RWPE1 (cell line): Measurements from ENCODE around the gene FLAD1.

Experiments used
- CTCF ChIA-PET: fragments of 350-600 bp; sonication (Branson Sonifier 250); formaldehyde crosslinking; extraction: SDS; loops from one replicate; lab custom pipeline; 2021; lab: Yijun Ruan, JAX
- POLR2A ChIA-PET: fragments of 400-600 bp; formaldehyde crosslinking; extraction: SDS; loops from one replicate; lab custom pipeline; 2020; ENCODE audit warnings: antibody characterized with exemption; ENCODE audit not compliant: low non-redundant PET; lab: Yijun Ruan, JAX
- DNase-seq: peaks from one replicate; pipeline ENCODE4 v3.0.0; 2012; ENCODE audit warnings: low spot score
- H3K27ac ChIP-seq: fragments of 450-650 bp; 2 replicates; pipeline ENCODE4 v1.5.1; 2017
- CTCF ChIP-seq: fragments of 450-650 bp; conservative IDR thresholded peaks from 2 replicates; pipeline ENCODE4 v1.5.1; 2017; ENCODE audit warnings: low read depth, mild to moderate bottlenecking

FLAD1 gene

GRCh38 chr1:154937988-154938386 is 45.2 kb upstream of the FLAD1 start:
- H3K27ac ChIP-seq, result peak overlapping the region; percentile 98
- ChIA-PET CTCF (no interaction called here), POLR2A (interaction anchor here (0.6 kb wide), 1 partner anchor 332 kb away, joined by 3 read pairs; no protein-coding TSS in a partner anchor)
- no peak for TF ChIP-seq CTCF
- DNase-seq, result no peak

DNA sequence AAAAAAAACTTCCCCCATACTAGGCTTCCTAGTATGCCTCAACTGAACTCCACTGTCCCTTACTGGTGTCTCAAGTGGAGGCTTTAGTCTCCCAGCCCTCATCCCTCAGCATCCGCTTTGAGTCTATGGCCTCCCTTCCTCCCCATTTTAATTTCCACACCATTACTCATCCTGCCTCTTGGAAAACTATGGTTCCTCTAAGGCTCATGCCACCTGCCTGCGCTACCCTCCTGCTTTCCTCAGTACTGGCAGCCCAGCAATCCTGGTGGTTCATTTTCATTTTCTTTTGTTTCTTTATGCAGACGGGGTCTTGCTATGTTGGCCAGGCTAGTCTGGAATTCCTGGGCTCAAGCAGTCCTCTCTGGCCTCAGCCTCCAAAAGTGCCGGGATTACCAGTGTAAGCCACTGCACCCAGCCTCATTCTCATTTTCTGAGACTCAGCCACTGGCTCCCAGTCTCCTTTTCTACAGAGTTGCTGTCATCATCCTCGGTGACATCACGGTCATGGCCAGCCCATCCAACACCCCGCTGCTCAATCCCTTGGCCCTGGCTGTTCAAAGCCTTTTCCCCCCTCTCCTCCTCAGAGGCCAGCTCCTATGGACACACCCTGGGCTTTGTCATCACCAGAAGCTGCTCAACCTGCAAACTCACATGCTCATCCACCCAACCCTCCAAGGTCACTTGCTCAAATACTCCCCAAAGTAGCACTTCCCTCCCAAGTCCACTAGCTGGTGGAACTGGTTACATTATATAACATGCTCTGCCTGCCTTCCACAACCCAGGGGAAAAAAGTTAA is 44.3 kb upstream of the FLAD1 start:
- no peak for TF ChIP-seq CTCF
- no peak for DNase-seq
- POLR2A ChIA-PET, result no interaction called here
- CTCF ChIA-PET, result interaction anchor here (0.5 to 1.2 kb wide), 4 partner anchors 60 to 1566 kb away, joined by 3 to 5 read pairs (median 3); no protein-coding TSS in a partner anchor
- H3K27ac ChIP-seq, result peak overlapping the region; percentile 98

DNA sequence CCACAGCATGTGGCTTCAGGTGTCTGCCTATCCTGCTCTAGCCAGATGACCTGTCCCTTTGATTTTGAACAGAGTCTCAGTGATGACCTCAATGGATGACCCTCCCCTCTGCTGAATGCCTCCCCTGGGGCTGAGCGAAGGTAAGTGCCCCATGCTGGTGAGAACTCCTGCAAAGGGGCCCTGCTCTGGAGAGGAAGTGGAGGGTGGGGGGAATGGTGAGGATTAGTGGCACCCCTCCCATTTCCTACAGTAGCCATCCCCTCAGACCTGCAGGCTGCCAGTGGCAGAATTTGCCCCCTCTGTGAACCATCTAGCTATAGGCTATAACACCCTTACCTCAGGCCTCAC is 43.0 kb upstream of the FLAD1 start:
- H3K27ac ChIP-seq, result peak overlapping the region; percentile 98; the same call in 1 of the 2 replicates
- no peak for DNase-seq
- POLR2A ChIA-PET, result no interaction called here
- CTCF ChIA-PET, result interaction anchor here (0.7 kb wide), 1 partner anchor 258 kb away, joined by 3 read pairs; no protein-coding TSS in a partner anchor
- TF ChIP-seq CTCF, result no peak

DNA sequence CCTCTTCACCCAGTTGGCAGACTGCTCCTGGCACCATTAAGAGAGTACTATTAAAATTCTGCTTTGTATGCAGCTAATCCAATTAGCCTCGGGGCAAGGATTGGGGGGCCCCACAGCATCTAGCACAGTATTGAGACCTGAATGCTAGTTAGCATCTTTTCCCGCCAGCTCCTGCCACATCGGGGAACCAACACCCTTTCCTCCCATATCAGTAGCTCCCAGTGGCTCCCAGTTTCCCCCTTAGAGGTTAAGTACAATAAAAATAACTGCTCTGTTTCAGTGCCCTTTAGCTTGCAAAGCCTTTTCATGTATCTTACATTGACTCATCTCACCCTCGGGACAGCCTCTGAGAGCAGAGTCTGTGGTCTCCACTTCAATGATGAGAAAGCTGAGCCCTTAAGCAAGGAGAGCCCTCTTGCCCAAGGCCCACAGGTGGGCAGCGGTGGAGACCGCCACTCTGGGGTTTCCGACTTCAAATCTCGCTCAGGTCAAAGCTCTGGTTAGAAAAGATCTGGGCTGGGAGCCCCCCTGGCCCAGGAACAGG is 42.4 kb upstream of the FLAD1 start:
- ChIA-PET POLR2A (no interaction called here), CTCF (no interaction called here)
- no peak for DNase-seq
- TF ChIP-seq CTCF, result no peak
- H3K27ac ChIP-seq, result peak overlapping the region; percentile 51

DNA sequence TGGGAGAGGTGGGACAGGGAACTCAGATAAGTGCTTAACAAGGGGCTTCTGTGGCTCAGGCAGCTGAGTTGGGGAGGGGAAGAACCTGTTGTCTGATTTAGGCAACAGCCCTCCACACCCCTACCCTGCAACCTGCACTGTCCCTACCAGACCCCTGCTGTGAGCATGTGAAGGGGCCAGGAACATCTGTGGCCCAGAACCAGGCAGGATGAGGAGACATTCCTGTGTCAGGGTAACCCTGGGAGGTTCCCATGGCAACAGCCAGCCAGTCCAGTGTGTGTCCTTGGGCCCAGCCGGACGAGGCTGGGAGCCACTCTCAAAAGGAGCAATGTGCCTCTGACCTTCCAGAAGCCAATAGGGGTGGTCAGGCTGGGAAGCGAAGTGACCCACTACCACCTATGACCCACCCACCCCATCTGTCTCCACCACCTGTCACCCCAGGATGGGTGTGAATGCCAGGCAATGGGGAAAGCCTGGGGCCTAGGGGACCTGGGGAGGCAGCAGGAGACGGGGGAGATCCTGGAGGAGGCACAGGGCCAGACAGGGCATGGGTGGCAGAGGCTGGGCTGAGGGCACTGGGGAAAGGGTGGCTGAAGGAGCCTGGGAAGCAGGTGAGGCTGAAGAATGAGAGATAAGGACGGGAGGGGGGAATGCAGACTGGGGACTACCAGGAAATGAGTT is 41.7 kb upstream of the FLAD1 start:
- CTCF ChIA-PET, result no interaction called here
- peak overlapping the region; percentile 51 for H3K27ac ChIP-seq
- no peak for TF ChIP-seq CTCF
- POLR2A ChIA-PET, result no interaction called here
- DNase-seq, result no peak

GRCh38 chr1:154943649-154944400 is 39.3 kb upstream of the FLAD1 start:
- peak overlapping the region; percentile 46 for H3K27ac ChIP-seq
- DNase-seq, result peak; percentile 53
- TF ChIP-seq CTCF, result peak; percentile 88
- ChIA-PET CTCF (interaction anchor here (0.5 to 1.3 kb wide), 12 partner anchors 18 to 888 kb away, joined by 3 to 8 read pairs (median 4); partner anchors contain the start of gene PYGO2), POLR2A (no interaction called here)
